Parathyroid adenoma (tissue), 2 donors: ENCODE data around the gene SNRNP25.
A peak's percentile ranks its signal among the peaks of the same experiment; 100 is the strongest.

Experiments used
- H2AFZ ChIP-seq: fragments of 300-600 bp; sonication (generic); one replicate; pipeline ENCODE4 v1.7.0; 2017; ENCODE audit warnings: antibody characterized with exemption, mild to moderate bottlenecking
- H3K27ac ChIP-seq: fragments of 300-600 bp; sonication (generic); one replicate; pipeline ENCODE4 v1.7.0; 2017
- H3K27me3 ChIP-seq: fragments of 300-600 bp; sonication (generic); one replicate; pipeline ENCODE4 v1.7.0; 2017; ENCODE audit warnings: low read length; ENCODE audit not compliant: control insufficient read depth, insufficient read depth
- H3K36me3 ChIP-seq: fragments of 300-600 bp; sonication (generic); one replicate; pipeline ENCODE4 v1.7.0; 2017; ENCODE audit warnings: low read length; ENCODE audit not compliant: control insufficient read depth, insufficient read depth
- H3K4me1 ChIP-seq: fragments of 300-600 bp; sonication (generic); one replicate; pipeline ENCODE4 v1.7.0; 2017; ENCODE audit warnings: control low read depth
- H3K4me2 ChIP-seq: fragments of 300-600 bp; sonication (generic); one replicate; pipeline ENCODE4 v1.7.0; 2017; ENCODE audit warnings: low read length
- H3K4me3 ChIP-seq: fragments of 300-600 bp; sonication (generic); one replicate; pipeline ENCODE4 v1.7.0; 2017; ENCODE audit warnings: low read depth, low read length
- H3K79me2 ChIP-seq: fragments of 300-600 bp; sonication (generic); one replicate; pipeline ENCODE4 v1.7.0; 2017; ENCODE audit warnings: control low read depth
- H3K9ac ChIP-seq: fragments of 300-600 bp; sonication (generic); one replicate; pipeline ENCODE4 v1.7.0; 2017; ENCODE audit warnings: mild to moderate bottlenecking
- H3K9me3 ChIP-seq: fragments of 300-600 bp; sonication (generic); one replicate; pipeline ENCODE4 v1.7.0; 2017; ENCODE audit warnings: low read length; ENCODE audit not compliant: control insufficient read depth
- TF ChIP-seq, protein P1 (sequence below): fragments of 300-600 bp; sonication (generic); IDR thresholded peaks from one replicate; pipeline ENCODE4 v1.7.0; 2017; ENCODE audit warnings: antibody characterized with exemption, mild to moderate bottlenecking
- donor health status: primary hyperparathyroidism.

The SNRNP25 gene

GRCh38 chr16:101586-101985 is 48.0 kb downstream of the SNRNP25 start:
- Histone ChIP-seq H3K9ac (no peak overlapping the region), H3K36me3 (no peaks in the 10 kb centered on the region), H3K4me2 (no peak overlapping the region), H3K79me2 (no peaks in the 10 kb centered on the region), H3K9me3 (no peaks in the 10 kb centered on the region), H2AFZ (no peak overlapping the region), H3K27ac (peak overlapping the region; percentile 7), H3K27me3 (no peaks in the 10 kb centered on the region), H3K4me1 (no peaks in the 10 kb centered on the region), H3K4me3 (no peak overlapping the region)
- TF ChIP-seq, protein P1, sequence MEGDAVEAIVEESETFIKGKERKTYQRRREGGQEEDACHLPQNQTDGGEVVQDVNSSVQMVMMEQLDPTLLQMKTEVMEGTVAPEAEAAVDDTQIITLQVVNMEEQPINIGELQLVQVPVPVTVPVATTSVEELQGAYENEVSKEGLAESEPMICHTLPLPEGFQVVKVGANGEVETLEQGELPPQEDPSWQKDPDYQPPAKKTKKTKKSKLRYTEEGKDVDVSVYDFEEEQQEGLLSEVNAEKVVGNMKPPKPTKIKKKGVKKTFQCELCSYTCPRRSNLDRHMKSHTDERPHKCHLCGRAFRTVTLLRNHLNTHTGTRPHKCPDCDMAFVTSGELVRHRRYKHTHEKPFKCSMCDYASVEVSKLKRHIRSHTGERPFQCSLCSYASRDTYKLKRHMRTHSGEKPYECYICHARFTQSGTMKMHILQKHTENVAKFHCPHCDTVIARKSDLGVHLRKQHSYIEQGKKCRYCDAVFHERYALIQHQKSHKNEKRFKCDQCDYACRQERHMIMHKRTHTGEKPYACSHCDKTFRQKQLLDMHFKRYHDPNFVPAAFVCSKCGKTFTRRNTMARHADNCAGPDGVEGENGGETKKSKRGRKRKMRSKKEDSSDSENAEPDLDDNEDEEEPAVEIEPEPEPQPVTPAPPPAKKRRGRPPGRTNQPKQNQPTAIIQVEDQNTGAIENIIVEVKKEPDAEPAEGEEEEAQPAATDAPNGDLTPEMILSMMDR, result no peak

DNA sequence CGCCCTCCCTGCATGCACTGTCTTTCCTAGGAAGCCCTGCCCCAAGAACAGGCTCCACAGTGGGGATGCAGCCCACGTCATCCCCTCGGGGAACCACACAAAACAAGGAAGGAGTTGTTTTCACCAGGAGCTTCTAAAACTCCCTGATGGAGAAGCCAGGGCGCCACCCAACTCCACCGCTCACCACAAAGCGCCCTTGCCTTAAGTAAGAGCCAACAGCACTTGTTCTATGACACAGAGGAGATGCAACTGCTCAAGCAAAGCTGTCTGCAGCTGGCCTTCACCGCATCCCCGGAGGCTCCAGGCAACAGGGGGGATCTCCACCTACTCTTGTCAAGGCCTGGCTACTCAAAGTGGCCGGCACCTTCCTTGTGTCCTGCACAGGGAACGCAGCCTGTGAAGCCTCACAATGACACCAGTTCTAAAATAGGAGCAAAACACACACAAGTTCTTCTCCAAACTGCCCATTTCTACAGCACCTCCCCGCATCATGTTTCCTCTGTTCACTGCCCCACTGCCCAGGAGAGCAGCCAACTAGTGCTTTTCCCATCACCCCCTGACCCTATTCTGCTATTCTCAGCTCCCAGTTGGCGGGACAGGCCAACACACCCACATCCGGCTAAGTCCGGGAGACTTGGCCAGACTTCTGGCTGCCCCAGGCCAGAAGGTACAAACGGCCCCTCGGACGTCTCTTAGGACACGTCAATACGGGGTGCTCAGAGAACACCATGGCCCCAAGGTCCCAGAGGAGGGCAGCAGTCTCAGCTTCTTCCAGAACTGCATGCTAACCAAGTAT is 48.6 kb downstream of the SNRNP25 start:
- Histone ChIP-seq H3K4me2 (no peak overlapping the region), H3K9ac (no peak overlapping the region), H2AFZ (no peak overlapping the region), H3K4me3 (no peak overlapping the region), H3K9me3 (no peaks in the 10 kb centered on the region), H3K4me1 (no peaks in the 10 kb centered on the region), H3K79me2 (no peaks in the 10 kb centered on the region), H3K27ac (no peak overlapping the region), H3K27me3 (no peaks in the 10 kb centered on the region), H3K36me3 (no peaks in the 10 kb centered on the region)
- TF ChIP-seq, protein P1, result no peak

GRCh38 chr16:104355-104754 is 50.7 kb downstream of the SNRNP25 start:
- Histone ChIP-seq H3K4me1 (no peaks in the 10 kb centered on the region), H3K4me3 (no peak overlapping the region), H3K27ac (no peak overlapping the region), H2AFZ (no peak overlapping the region), H3K79me2 (no peaks in the 10 kb centered on the region), H3K9ac (no peak overlapping the region), H3K9me3 (no peaks in the 10 kb centered on the region), H3K36me3 (no peaks in the 10 kb centered on the region), H3K27me3 (no peaks in the 10 kb centered on the region), H3K4me2 (no peak overlapping the region)
- TF ChIP-seq, protein P1, result no peak

DNA sequence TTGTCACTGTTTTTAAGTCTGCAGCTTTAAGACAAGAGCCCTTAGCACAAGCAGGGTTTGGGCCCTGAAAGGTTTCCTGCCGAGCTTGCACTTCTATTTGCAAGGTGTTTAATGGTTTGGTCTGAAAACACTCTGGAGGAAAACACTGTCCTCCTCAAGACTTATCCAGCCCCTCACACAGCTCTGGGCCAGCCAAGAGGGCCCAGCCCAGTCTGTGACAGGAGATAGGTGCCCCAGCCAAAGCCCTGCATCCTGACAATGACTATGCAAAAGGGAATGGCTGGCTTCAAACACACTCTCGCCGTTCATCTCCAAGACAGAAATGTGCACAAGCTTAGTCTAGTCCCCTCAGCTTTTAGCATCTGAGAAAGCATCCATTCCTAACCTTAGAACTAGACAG is 51.3 kb downstream of the SNRNP25 start:
- no peaks in the 10 kb centered on the region for H3K36me3 ChIP-seq
- no peaks in the 10 kb centered on the region for H3K4me1 ChIP-seq
- no peak overlapping the region for H3K4me3 ChIP-seq
- no peak overlapping the region for H3K27ac ChIP-seq
- H3K4me2 ChIP-seq, result no peak overlapping the region
- TF ChIP-seq, protein P1, result no peak
- no peaks in the 10 kb centered on the region for H3K79me2 ChIP-seq
- H2AFZ ChIP-seq, result no peak overlapping the region
- H3K9ac ChIP-seq, result no peak overlapping the region
- H3K9me3 ChIP-seq, result no peaks in the 10 kb centered on the region
- no peaks in the 10 kb centered on the region for H3K27me3 ChIP-seq

- Histone ChIP-seq H3K79me2 (no peaks in the 10 kb centered on the region), H3K9ac (no peak overlapping the region), H3K27ac (no peak overlapping the region), H3K9me3 (no peaks in the 10 kb centered on the region), H3K4me2 (no peak overlapping the region), H3K36me3 (no peaks in the 10 kb centered on the region), H3K27me3 (no peaks in the 10 kb centered on the region), H3K4me3 (no peak overlapping the region), H2AFZ (no peak overlapping the region), H3K4me1 (no peaks in the 10 kb centered on the region)
- TF ChIP-seq, protein P1, result no peak
Measured at GRCh38 chr16:105521-105920, 51.9 kb downstream of the SNRNP25 start.
